ENCODE measurements around the gene RAD21L1.

The RAD21L1 gene

GRCh38 chr20:1274485-1275311 is 48.9 kb downstream of the RAD21L1 start:
- no peak for TF ChIP-seq CTCF (conservative IDR thresholded peaks at IDR 0.05)
- no peak overlapping the region for H3K27ac ChIP-seq

DNA sequence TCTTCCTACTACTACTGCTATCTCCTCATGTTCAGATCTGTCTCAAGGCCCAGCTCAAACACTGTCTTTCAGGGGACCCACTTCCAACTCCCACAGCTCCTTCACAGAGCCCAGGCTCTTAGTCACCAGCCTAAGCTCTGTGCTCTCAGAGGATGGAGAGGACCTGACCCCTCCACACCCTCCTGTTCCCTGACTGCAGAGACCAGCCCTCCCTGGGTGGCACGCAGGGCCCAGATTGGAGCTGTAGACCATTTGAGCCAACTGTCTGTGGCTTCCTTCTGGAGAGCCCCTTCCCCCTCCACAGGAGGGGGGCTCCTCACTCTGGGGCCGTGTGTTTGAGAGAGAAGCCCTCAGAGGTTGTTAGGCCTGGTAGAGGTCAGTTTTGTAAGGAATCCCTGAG is 50.1 kb downstream of the RAD21L1 start:
- TF ChIP-seq CTCF (conservative IDR thresholded peaks at IDR 0.05) = no peak
- no peak overlapping the region for H3K27ac ChIP-seq

- TF ChIP-seq CTCF (conservative IDR thresholded peaks at IDR 0.05) = no peak
- H3K27ac ChIP-seq = no peak overlapping the region
These were observed 51.9 kb downstream of the RAD21L1 start for GRCh38 chr20:1277529-1278322.

DNA sequence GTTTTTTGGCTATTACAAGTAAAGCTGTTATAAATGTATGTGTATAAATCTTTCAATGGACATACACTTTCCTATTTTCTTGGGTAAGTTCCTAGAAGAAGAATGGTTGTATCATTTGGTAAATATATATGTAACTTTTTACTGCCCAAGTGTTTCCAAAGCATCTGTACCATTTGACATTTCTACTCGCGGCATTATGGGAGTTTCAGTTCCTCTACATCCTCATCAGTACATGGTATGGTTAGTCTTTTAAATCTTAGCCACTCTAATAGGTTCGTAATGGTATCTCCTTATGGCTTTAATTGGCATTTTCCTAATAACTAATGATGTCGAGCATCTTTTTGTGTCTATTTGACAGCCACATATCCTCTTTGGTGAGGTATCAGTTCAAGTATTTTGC is 53.1 kb downstream of the RAD21L1 start:
- TF ChIP-seq CTCF (conservative IDR thresholded peaks at IDR 0.05) = no peak
- H3K27ac ChIP-seq = no peak overlapping the region

DNA sequence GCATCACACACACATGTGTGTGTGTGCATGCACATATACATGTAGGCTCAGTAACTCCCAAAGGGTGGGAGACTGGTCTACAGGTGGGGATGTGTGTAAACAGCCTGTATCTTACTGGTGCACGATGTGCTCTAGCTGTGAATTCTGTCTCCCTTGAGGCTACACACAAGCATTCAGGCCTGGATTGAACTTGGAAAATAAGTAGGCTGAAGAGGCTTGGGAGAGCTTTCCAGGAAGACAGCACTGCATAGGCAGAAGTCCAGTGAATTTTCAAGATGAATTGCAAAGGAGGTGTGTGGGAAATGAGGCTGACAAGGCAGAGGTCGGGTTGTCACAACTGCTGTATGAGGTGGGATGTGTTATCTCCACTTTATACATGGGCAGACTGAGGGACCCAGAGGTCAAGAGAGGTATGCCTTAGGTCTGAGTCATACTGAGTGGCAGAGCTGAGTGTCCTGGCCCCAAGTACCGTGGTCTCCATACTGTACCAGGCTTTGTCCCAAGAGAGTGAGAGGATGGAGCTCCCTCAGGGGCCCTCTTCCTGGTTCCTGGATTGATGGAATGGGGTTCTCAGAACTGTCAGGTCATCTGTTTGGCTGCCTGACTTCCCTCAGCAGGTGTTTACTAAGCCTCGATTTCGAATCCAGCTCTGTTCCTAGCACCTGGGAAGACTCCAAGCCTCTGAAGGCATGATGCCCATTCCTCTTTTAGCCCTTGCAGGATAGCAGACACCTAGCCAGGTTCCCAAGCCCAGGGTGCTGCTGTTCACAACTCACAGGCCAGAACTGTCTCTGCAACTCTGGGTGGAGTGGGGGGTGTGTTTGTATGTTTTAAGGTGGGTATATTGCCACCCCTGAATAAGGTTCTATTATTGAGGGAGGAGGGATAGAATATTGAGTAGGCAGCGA is 54.6 kb downstream of the RAD21L1 start:
- TF ChIP-seq CTCF (conservative IDR thresholded peaks at IDR 0.05) = no peak
- H3K27ac ChIP-seq = peak overlapping the region; percentile 60

GRCh38 chr20:1281279-1282057 is 55.6 kb downstream of the RAD21L1 start:
- peak overlapping the region; percentile 60 for H3K27ac ChIP-seq
- no peak for TF ChIP-seq CTCF (conservative IDR thresholded peaks at IDR 0.05)
